Progenitor cell of endocrine pancreas (in vitro differentiated cells): ENCODE results near the gene PLA2G4D. TPM values are rescaled to one million over a fixed set of nuclear protein-coding genes. Genes with fewer than 3 reads are reported as not detected.

ENCODE experiments used
- DNase-seq: peaks from one replicate; pipeline ENCODE4 v3.0.0; 2021; ENCODE audit warnings: low spot score; ENCODE audit not compliant: unreplicated experiment
- H3K27ac Mint-ChIP-seq: 2 replicates; pipeline ENCODE4 v1.8.0; 2021; ENCODE audit warnings: mild to moderate bottlenecking, moderate library complexity, mixed read lengths
- H3K27me3 Mint-ChIP-seq: 2 replicates; pipeline ENCODE4 v1.8.0; 2021; ENCODE audit warnings: mixed read lengths
- H3K36me3 Mint-ChIP-seq: 2 replicates; pipeline ENCODE4 v1.8.0; 2022; ENCODE audit warnings: mixed read lengths; ENCODE audit not compliant: insufficient read depth
- H3K4me1 Mint-ChIP-seq: 2 replicates; pipeline ENCODE4 v1.8.0; 2021; ENCODE audit warnings: low read depth, mixed read lengths
- H3K4me3 Mint-ChIP-seq: 2 replicates; pipeline ENCODE4 v1.8.0; 2021; ENCODE audit warnings: low read depth, mild to moderate bottlenecking, moderate library complexity, mixed read lengths
- H3K9me3 Mint-ChIP-seq: 2 replicates; pipeline ENCODE4 v1.8.0; 2021; ENCODE audit warnings: low read depth, mixed read lengths
- CTCF ChIP-seq: fragments of 200-600 bp; sonication (generic); IDR thresholded peaks from one replicate; pipeline ENCODE4 v1.5.0; 2021; ENCODE audit warnings: antibody characterized with exemption, mild to moderate bottlenecking; ENCODE audit not compliant: unreplicated experiment
- total RNA-seq: library from RNA; stranded (reverse); gene quantifications from 2 replicates; pipeline ENCODE4 v1.2.1, GENCODE V29; 2021

The PLA2G4D gene
- total RNA-seq, 1 donor from 2014 or later: not detected

DNA sequence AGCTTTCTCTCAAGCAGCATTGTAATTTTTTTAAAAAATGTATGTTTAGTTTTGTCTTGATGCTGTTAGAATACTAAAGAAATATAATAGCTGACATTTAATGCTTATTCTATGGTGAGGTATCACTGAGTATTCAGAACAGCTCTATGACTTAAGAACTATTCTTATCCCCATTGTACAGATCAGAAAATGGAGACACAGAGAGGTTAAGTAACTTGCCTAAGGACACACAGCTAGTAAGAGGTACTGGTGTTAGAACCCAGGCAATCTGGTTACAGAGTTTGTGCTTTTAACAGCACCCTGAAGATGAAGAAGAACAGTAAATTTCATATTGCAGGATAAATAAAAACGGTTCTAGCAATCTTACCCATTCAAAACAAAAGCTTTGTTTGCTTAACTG lies 15.5 kb downstream of the PLA2G4D start:
- no peak for DNase-seq
- H3K27ac Mint-ChIP-seq: no peak overlapping the region
- peaks cover 28% of the 10 kb centered on the region for H3K27me3 Mint-ChIP-seq

DNA sequence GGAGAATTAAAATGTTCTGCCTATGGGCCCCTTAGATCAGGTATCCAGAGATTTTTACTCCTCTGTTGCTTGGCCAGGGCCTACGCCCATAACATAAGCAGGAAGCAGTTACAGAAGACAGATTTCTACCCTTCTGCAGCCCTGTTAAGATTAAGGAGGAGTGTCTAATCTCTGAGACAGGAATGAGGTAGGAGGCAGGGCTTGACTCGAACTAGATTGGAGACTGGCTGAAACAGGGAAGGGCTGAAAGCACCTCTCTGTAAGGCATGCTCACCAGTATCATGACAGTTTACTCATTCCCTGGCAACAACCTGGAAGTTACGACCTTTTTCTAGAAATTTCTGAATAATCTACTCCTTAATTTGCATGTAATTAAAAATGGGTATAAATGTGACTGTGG lies 16.7 kb downstream of the PLA2G4D start:
- H3K4me1 Mint-ChIP-seq: no peaks in the 10 kb centered on the region
- peaks cover 30% of the 10 kb centered on the region for H3K27me3 Mint-ChIP-seq
- H3K4me3 Mint-ChIP-seq: no peak overlapping the region
- H3K9me3 Mint-ChIP-seq: no peaks in the 10 kb centered on the region
- H3K36me3 Mint-ChIP-seq: no peaks in the 10 kb centered on the region
- DNase-seq: no peak
- H3K27ac Mint-ChIP-seq: no peak overlapping the region
- TF ChIP-seq CTCF: no peak

More for the DNA sequence above, 15.5 kb downstream of the PLA2G4D start:
- H3K9me3 Mint-ChIP-seq: no peaks in the 10 kb centered on the region
- H3K4me3 Mint-ChIP-seq: no peak overlapping the region
- H3K36me3 Mint-ChIP-seq: no peaks in the 10 kb centered on the region
- H3K4me1 Mint-ChIP-seq: no peaks in the 10 kb centered on the region
- TF ChIP-seq CTCF: no peak

GRCh38 chr15:42073418-42073817 lies 20.9 kb downstream of the PLA2G4D start:
- no peak overlapping the region for H3K27ac Mint-ChIP-seq
- H3K4me1 Mint-ChIP-seq: no peaks in the 10 kb centered on the region
- H3K9me3 Mint-ChIP-seq: no peaks in the 10 kb centered on the region
- H3K27me3 Mint-ChIP-seq: peaks cover 11% of the 10 kb centered on the region
- H3K36me3 Mint-ChIP-seq: no peaks in the 10 kb centered on the region
- no peak overlapping the region for H3K4me3 Mint-ChIP-seq
- no peak for TF ChIP-seq CTCF
- DNase-seq: no peak

DNA sequence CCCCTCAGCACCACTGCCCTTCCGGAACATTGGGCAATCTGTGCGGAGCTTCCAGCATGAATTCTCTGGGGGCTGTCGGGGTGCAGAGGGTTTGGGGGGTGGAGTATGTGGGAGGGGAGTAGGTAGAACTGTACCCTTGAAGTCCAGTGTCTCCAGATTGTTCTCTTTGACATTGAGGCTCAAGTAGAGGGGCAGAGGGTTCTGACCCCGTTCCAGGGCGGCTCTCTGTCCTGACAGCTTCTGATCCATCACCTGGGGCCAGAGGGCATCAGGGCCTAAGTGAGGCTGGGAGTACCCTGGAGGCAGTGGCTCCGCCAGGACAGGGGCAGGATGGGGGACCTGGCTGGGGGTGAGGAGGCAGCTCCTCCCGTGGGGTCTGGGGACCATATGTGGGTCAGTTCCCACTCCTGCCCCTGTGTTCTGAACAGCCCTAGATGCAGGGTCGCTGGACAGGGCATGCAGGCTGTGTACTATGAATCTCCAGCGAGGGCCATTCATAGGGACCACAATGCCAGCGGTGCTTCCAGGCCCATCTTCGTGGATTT lies 22.1 kb downstream of the PLA2G4D start:
- no peak for DNase-seq
- H3K36me3 Mint-ChIP-seq: no peaks in the 10 kb centered on the region
- no peak overlapping the region for H3K27ac Mint-ChIP-seq
- H3K4me3 Mint-ChIP-seq: no peak overlapping the region
- no peaks in the 10 kb centered on the region for H3K4me1 Mint-ChIP-seq
- TF ChIP-seq CTCF: no peak
- peaks cover 4% of the 10 kb centered on the region for H3K9me3 Mint-ChIP-seq
- peaks cover 11% of the 10 kb centered on the region for H3K27me3 Mint-ChIP-seq

- Mint-ChIP-seq H3K36me3 (no peaks in the 10 kb centered on the region), H3K9me3 (peaks cover 4% of the 10 kb centered on the region), H3K4me1 (peaks cover 2% of the 10 kb centered on the region), H3K4me3 (no peak overlapping the region), H3K27ac (no peak overlapping the region), H3K27me3 (peaks cover 12% of the 10 kb centered on the region)
- no peak for DNase-seq
- TF ChIP-seq CTCF: no peak
Observed at GRCh38 chr15:42071717-42072116, 22.6 kb downstream of the PLA2G4D start.
